22Rv1 (cell line): ENCODE data around the gene TTC28.

Experiments
- CTCF ChIP-seq: fragments of 450-650 bp; IDR thresholded peaks from 2 replicates; pipeline ENCODE4 v1.5.1; 2017; ENCODE audit warnings: mild to moderate bottlenecking
- ZFX ChIP-seq: fragments of 450-650 bp; IDR thresholded peaks from 2 replicates; pipeline ENCODE4 v1.6.1; 2017; ENCODE audit warnings: antibody characterized with exemption, borderline replicate concordance

- TF ChIP-seq CTCF: no peak
- TF ChIP-seq ZFX: no peak
Measured at GRCh38 chr22:27930331-27931060, 749.1 kb downstream of the TTC28 start.
